WTC11 (cell line): ENCODE data around the gene CSNK1G3. TPM values are rescaled to one million over a fixed set of nuclear protein-coding genes. Genes with fewer than 3 reads are reported as not detected.

ENCODE experiments used
- ATAC-seq: fragments of 200-7000 bp; cut with Tn5 transposase; 2 replicates; pipeline ENCODE4 v1.10.0; 2021; ENCODE audit warnings: mild to moderate bottlenecking, moderate library complexity
- CTCF ChIA-PET: fragments of 300-600 bp; sonication (Branson Sonifier 250); formaldehyde crosslinking; loops from one replicate; lab custom pipeline; 2021; ENCODE audit warnings: antibody characterized with exemption; lab: Charles Lee
- POLR2A ChIA-PET: fragments of 350-600 bp; sonication (Branson Sonifier 250); formaldehyde crosslinking; loops from one replicate; lab custom pipeline; 2021; ENCODE audit warnings: antibody characterized with exemption; lab: Charles Lee
- DNase-seq: peaks from one replicate; pipeline ENCODE4 v3.0.0; 2021; ENCODE audit warnings: low spot score
- H3K27ac Mint-ChIP-seq: 2 replicates; pipeline ENCODE4 v1.8.0; 2021; ENCODE audit warnings: mixed read lengths
- H3K27me3 Mint-ChIP-seq: 2 replicates; pipeline ENCODE4 v1.8.0; 2021; ENCODE audit warnings: low read depth, mild to moderate bottlenecking, moderate library complexity, mixed read lengths
- H3K36me3 Mint-ChIP-seq: 2 replicates; pipeline ENCODE4 v1.8.0; 2021; ENCODE audit warnings: mixed read lengths
- H3K4me1 Mint-ChIP-seq: 2 replicates; pipeline ENCODE4 v1.8.0; 2022; ENCODE audit warnings: mixed read lengths
- H3K4me3 Mint-ChIP-seq: 2 replicates; pipeline ENCODE4 v1.8.0; 2021; ENCODE audit warnings: mild to moderate bottlenecking, moderate library complexity, mixed read lengths
- H3K9me3 Mint-ChIP-seq: 2 replicates; pipeline ENCODE4 v1.8.0; 2021; ENCODE audit warnings: mixed read lengths
- EMX1 ChIP-seq: fragments of 250-450 bp; sonication (Bioruptor Pico); IDR thresholded peaks from 2 replicates; pipeline ENCODE4 v1.8.0; 2021; ENCODE audit warnings: mild to moderate bottlenecking
- ETV6 ChIP-seq: sonication (generic); formaldehyde crosslinking; IDR thresholded peaks from 2 replicates; pipeline ENCODE4 v1.8.1; 2022; ENCODE audit warnings: mild to moderate bottlenecking, missing genetic modification reagents
- FOXJ3 ChIP-seq: sonication (generic); formaldehyde crosslinking; IDR thresholded peaks from 2 replicates; pipeline ENCODE4 v1.9.0; 2021; ENCODE audit warnings: missing genetic modification reagents, mild to moderate bottlenecking, borderline replicate concordance
- NR3C1 ChIP-seq: sonication (generic); formaldehyde crosslinking; conservative IDR thresholded peaks from 2 replicates; pipeline ENCODE4 v1.8.1; 2023; ENCODE audit warnings: low read depth, mild to moderate bottlenecking, missing genetic modification reagents
- OVOL2 ChIP-seq: fragments of 250-450 bp; sonication (Bioruptor Pico); IDR thresholded peaks from 2 replicates; pipeline ENCODE4 v1.9.0; 2021; ENCODE audit warnings: mild to moderate bottlenecking, borderline replicate concordance
- TCF7 ChIP-seq: sonication (generic); formaldehyde crosslinking; IDR thresholded peaks from 2 replicates; pipeline ENCODE4 v1.8.0; 2022; ENCODE audit warnings: mild to moderate bottlenecking, low read depth, missing genetic modification reagents, moderate library complexity
- TEAD1 ChIP-seq: sonication (generic); formaldehyde crosslinking; IDR thresholded peaks from 2 replicates; pipeline ENCODE4 v1.8.0; 2022; ENCODE audit warnings: mild to moderate bottlenecking, missing genetic modification reagents
- total RNA-seq: library from RNA; stranded (reverse); gene quantifications from 3 replicates; pipeline ENCODE4 v1.2.3, GENCODE V29; 2021
- TF ChIP-seq, protein P1 (sequence below): fragments of 250-450 bp; sonication (Bioruptor Pico); IDR thresholded peaks from 2 replicates; pipeline ENCODE4 v1.9.0; 2021; ENCODE audit warnings: mild to moderate bottlenecking, borderline replicate concordance
- TF ChIP-seq, protein P2 (sequence below): sonication (generic); formaldehyde crosslinking; IDR thresholded peaks from 2 replicates; pipeline ENCODE4 v1.8.1; 2023; ENCODE audit warnings: mild to moderate bottlenecking, missing genetic modification reagents, moderate library complexity
- TF ChIP-seq, protein P3 (sequence below): sonication (generic); formaldehyde crosslinking; IDR thresholded peaks from 2 replicates; pipeline ENCODE4 v1.8.0; 2022; ENCODE audit warnings: mild to moderate bottlenecking, missing genetic modification reagents
- TF ChIP-seq, protein P4 (sequence below): fragments of 250-450 bp; sonication (Bioruptor Pico); conservative IDR thresholded peaks from 2 replicates; pipeline ENCODE4 v1.9.0; 2021; ENCODE audit warnings: mild to moderate bottlenecking
- TF ChIP-seq, protein P5 (sequence below): sonication (generic); formaldehyde crosslinking; conservative IDR thresholded peaks from 2 replicates; pipeline ENCODE4 v1.8.1; 2023; ENCODE audit warnings: mild to moderate bottlenecking, low read depth, missing genetic modification reagents, moderate library complexity
- TF ChIP-seq, protein P6 (sequence below): sonication (generic); formaldehyde crosslinking; IDR thresholded peaks from 2 replicates; pipeline ENCODE4 v1.8.1; 2022; ENCODE audit warnings: mild to moderate bottlenecking, moderate library complexity, missing genetic modification reagents

CSNK1G3 gene
- total RNA-seq, 1 experiment from 2014 or later = 51.2 TPM

DNA sequence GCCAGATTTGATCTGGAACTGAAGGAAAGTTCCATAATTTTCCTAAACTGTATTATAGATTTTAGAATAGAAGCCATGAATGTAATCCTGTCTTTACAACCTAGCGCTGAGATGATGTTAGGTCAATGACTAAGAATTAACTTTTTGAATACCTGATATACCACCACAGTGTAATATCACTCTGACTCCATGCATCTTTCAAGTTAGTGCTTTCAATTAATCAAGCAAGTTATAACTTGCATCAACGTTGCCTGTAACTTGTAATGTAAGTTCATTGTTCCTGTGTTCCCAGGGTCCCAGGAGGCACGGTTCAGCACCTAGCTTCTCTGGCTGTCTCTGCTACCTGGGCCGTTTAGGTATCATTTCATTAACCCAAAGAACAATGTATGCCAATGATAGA is 139.3 kb downstream of the CSNK1G3 start (continued):
- TF ChIP-seq, protein P1, sequence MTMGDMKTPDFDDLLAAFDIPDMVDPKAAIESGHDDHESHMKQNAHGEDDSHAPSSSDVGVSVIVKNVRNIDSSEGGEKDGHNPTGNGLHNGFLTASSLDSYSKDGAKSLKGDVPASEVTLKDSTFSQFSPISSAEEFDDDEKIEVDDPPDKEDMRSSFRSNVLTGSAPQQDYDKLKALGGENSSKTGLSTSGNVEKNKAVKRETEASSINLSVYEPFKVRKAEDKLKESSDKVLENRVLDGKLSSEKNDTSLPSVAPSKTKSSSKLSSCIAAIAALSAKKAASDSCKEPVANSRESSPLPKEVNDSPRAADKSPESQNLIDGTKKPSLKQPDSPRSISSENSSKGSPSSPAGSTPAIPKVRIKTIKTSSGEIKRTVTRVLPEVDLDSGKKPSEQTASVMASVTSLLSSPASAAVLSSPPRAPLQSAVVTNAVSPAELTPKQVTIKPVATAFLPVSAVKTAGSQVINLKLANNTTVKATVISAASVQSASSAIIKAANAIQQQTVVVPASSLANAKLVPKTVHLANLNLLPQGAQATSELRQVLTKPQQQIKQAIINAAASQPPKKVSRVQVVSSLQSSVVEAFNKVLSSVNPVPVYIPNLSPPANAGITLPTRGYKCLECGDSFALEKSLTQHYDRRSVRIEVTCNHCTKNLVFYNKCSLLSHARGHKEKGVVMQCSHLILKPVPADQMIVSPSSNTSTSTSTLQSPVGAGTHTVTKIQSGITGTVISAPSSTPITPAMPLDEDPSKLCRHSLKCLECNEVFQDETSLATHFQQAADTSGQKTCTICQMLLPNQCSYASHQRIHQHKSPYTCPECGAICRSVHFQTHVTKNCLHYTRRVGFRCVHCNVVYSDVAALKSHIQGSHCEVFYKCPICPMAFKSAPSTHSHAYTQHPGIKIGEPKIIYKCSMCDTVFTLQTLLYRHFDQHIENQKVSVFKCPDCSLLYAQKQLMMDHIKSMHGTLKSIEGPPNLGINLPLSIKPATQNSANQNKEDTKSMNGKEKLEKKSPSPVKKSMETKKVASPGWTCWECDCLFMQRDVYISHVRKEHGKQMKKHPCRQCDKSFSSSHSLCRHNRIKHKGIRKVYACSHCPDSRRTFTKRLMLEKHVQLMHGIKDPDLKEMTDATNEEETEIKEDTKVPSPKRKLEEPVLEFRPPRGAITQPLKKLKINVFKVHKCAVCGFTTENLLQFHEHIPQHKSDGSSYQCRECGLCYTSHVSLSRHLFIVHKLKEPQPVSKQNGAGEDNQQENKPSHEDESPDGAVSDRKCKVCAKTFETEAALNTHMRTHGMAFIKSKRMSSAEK (CRISPR knock-in tag) = no peak

DNA sequence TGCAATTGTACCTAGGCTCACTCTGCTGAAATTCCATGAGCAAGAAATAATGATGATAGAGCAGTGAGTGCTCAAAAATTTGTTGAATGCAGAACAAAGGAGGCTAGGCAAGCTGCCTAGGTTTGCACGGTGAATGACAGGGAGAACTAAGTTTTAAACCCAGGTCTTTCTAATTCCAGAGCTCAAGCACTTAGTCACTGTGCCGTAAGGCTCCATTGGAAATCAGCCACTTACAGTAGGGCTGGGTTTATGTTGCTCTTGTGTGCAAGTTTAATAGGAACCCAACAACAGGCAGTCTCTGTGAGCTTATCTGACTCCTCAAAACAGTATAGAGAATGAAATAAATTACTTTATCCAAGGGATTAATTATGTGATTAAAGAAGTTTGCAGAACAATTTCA is 147.0 kb downstream of the CSNK1G3 start:
- H3K9me3 Mint-ChIP-seq = peaks cover 26% of the 10 kb centered on the region
- no peak overlapping the region for H3K27ac Mint-ChIP-seq
- CTCF ChIA-PET = no interaction called here
- TF ChIP-seq, protein P2, sequence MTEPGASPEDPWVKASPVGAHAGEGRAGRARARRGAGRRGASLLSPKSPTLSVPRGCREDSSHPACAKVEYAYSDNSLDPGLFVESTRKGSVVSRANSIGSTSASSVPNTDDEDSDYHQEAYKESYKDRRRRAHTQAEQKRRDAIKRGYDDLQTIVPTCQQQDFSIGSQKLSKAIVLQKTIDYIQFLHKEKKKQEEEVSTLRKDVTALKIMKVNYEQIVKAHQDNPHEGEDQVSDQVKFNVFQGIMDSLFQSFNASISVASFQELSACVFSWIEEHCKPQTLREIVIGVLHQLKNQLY (CRISPR knock-in tag) = no peak
- TF ChIP-seq, protein P3, sequence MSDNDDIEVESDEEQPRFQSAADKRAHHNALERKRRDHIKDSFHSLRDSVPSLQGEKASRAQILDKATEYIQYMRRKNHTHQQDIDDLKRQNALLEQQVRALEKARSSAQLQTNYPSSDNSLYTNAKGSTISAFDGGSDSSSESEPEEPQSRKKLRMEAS (CRISPR knock-in tag) = no peak
- TF ChIP-seq TCF7 (no peak), EMX1 (CRISPR knock-in tag) (no peak), FOXJ3 (CRISPR knock-in tag) (no peak), OVOL2 (CRISPR knock-in tag) (no peak), TEAD1 (CRISPR knock-in tag) (no peak), ETV6 (no peak), NR3C1 (CRISPR knock-in tag) (no peak)
- TF ChIP-seq, protein P4, sequence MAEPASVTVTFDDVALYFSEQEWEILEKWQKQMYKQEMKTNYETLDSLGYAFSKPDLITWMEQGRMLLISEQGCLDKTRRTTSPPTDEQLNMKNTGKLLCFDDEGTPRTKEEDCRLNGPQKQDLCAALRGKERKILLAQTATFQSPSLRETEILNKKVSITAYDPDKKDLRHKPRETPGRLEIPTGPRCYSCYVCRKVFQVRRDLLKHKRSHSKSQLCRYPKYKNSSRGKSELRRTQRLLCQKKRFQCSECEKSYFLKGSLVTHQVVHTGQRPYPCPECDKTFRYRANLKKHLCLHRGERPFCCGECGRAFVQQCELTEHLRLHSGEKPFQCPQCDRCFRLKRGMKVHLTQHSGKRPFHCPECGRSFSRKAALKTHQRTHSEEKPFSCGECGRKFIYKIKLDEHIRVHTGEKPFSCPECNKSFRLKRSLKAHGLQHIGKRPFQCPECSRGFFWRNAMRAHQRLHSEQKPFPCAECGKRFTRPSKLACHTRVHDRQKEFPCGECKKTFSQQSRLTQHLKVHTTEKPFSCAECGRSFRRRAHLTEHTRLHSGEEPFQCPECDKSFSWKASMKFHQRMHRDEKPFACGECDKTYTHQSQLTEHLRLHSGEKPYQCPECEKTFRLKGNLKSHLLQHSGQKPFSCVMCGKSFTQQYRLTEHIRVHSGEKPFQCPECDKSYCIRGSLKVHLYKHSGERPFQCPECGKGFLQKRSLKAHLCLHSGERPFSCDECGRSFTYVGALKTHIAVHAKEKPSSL (CRISPR knock-in tag) = no peak
- TF ChIP-seq, protein P5, sequence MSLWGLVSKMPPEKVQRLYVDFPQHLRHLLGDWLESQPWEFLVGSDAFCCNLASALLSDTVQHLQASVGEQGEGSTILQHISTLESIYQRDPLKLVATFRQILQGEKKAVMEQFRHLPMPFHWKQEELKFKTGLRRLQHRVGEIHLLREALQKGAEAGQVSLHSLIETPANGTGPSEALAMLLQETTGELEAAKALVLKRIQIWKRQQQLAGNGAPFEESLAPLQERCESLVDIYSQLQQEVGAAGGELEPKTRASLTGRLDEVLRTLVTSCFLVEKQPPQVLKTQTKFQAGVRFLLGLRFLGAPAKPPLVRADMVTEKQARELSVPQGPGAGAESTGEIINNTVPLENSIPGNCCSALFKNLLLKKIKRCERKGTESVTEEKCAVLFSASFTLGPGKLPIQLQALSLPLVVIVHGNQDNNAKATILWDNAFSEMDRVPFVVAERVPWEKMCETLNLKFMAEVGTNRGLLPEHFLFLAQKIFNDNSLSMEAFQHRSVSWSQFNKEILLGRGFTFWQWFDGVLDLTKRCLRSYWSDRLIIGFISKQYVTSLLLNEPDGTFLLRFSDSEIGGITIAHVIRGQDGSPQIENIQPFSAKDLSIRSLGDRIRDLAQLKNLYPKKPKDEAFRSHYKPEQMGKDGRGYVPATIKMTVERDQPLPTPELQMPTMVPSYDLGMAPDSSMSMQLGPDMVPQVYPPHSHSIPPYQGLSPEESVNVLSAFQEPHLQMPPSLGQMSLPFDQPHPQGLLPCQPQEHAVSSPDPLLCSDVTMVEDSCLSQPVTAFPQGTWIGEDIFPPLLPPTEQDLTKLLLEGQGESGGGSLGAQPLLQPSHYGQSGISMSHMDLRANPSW (CRISPR knock-in tag) = no peak
- TF ChIP-seq, protein P6, sequence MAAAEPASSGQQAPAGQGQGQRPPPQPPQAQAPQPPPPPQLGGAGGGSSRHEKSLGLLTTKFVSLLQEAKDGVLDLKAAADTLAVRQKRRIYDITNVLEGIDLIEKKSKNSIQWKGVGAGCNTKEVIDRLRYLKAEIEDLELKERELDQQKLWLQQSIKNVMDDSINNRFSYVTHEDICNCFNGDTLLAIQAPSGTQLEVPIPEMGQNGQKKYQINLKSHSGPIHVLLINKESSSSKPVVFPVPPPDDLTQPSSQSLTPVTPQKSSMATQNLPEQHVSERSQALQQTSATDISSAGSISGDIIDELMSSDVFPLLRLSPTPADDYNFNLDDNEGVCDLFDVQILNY (CRISPR knock-in tag) = no peak
- no peak overlapping the region for H3K4me3 Mint-ChIP-seq
- H3K4me1 Mint-ChIP-seq = no peaks in the 10 kb centered on the region
- ATAC-seq = no peak
- H3K36me3 Mint-ChIP-seq = peaks cover 5% of the 10 kb centered on the region
- POLR2A ChIA-PET = no interaction called here
- no peaks in the 10 kb centered on the region for H3K27me3 Mint-ChIP-seq
- no peak for DNase-seq
